Kidney (tissue), 14 donors: ENCODE data around the gene NT5C2. TPM values are rescaled to one million over a fixed set of nuclear protein-coding genes. Genes with fewer than 3 reads are reported as not detected.

Experiments
- DNase-seq, 5 donors: peaks; one replicate each; pipeline ENCODE4 v3.0.0-alpha.2; 2013 to 2020
- FAIRE-seq: peaks from 2 replicates; lab custom pipeline; 2012; peaks lifted over from hg19 to GRCh38; lab: Jason Lieb, UNC
- H3K27ac ChIP-seq, 2 donors: one replicate each; pipeline ENCODE4 v1.7.0; 2013; ENCODE audit warnings: low read depth in 2 of 2, low read length in 2 of 2, inconsistent platforms in 1 of 2
- H3K27me3 ChIP-seq: one replicate; pipeline ENCODE4 v1.7.1; 2013; ENCODE audit warnings: low read length, inconsistent platforms; ENCODE audit not compliant: control insufficient read depth, insufficient read depth
- H3K36me3 ChIP-seq, 3 donors: one replicate each; pipeline versions ENCODE4 v1.7.0 to v1.7.1; 2013; ENCODE audit warnings: low read length in 3 of 3, control low read depth in 1 of 3, inconsistent platforms in 1 of 3; ENCODE audit not compliant: insufficient read depth in 3 of 3, control insufficient read depth in 2 of 3
- H3K4me1 ChIP-seq, 3 donors: one replicate each; pipeline versions ENCODE4 v1.7.0 to v1.7.1; 2013; ENCODE audit warnings: low read length in 3 of 3, inconsistent platforms in 1 of 3, low read depth in 1 of 3; ENCODE audit not compliant: control insufficient read depth in 2 of 3, insufficient read depth in 2 of 3
- H3K4me3 ChIP-seq, 3 donors: one replicate each; pipeline versions ENCODE4 v1.7.0 to v1.8.1; 2013; ENCODE audit warnings: low read length in 3 of 3, control low read depth in 1 of 3, inconsistent platforms in 1 of 3
- H3K9ac ChIP-seq, 3 donors: one replicate each; pipeline versions ENCODE4 v1.7.0 to v1.7.1; 2013; ENCODE audit warnings: low read length in 3 of 3, control low read depth in 1 of 3, inconsistent platforms in 1 of 3
- H3K9me3 ChIP-seq, 3 donors: one replicate each; pipeline versions ENCODE4 v1.7.0 to v1.7.1; 2013; ENCODE audit warnings: low read length in 3 of 3, control low read depth in 1 of 3, inconsistent platforms in 1 of 3; ENCODE audit not compliant: control insufficient read depth in 2 of 3, insufficient read depth in 1 of 3
- CTCF ChIP-seq: IDR thresholded peaks from 3 replicates; pipeline ENCODE4 v1.5.1; 2012; ENCODE audit warnings: mild to moderate bottlenecking, moderate library complexity, borderline replicate concordance; ENCODE audit not compliant: insufficient read depth; ENCODE audit errors: extremely low read depth
- intact Hi-C: fragments of 100-400 bp; cut with DNase I; formaldehyde crosslinking; loops from one replicate; pipeline ENCODE4 v1.11.1; 2022
- polyA plus RNA-seq: library from polyadenylated mRNA; stranded (reverse); fragments of 350-450 nt; fragmentation: Illumina TruSeq; extraction: RNeasy Lipid Tissue Mini Kit (QIAGEN cat#74804); gene quantifications from one replicate; pipeline ENCODE4 v1.2.3, GENCODE V29; 2014; ENCODE audit warnings: low read depth, low replicate concordance; ENCODE audit not compliant: insufficient read depth
- total RNA-seq: library from RNA; stranded (reverse); fragmentation: NEBNext Ultra II Directional; extraction: Animal tissue kit (Norgen Biotek cat#: 25700); gene quantifications from one replicate; pipeline ENCODE4 v1.2.1, GENCODE V29; 2021
- donor health status: control.
- donor health status: control.
- donor health status: control.
- donor health status: control.
- donor health status: control.
- donor health status: DM: yes; HTN: yes; CAD: no.
- donor health status: Normal renal cell carcinoma (clear cell type).

NT5C2 gene
- total and polyA plus RNA-seq, 2 donors from 2014 or later: 30.9 to 91.7 TPM

GRCh38 chr10:103079946-103080345, 113.1 kb downstream of the NT5C2 start:
- Histone ChIP-seq H3K27ac (no peak overlapping the region), H3K9ac (no peak overlapping the region), H3K36me3 (peaks cover 0 to 19% (median 17%) of the 10 kb centered on the region in 3 donors), H3K4me3 (no peak overlapping the region), H3K9me3 (no peaks in the 10 kb centered on the region), H3K4me1 (peaks cover 0 to 17% (median 2%) of the 10 kb centered on the region in 3 donors), H3K27me3 (no peaks in the 10 kb centered on the region)
- intact Hi-C loops: no loop called here
- FAIRE-seq (no peak), DNase-seq (no peak)
- no peak for TF ChIP-seq CTCF

- DNase-seq (no peak), FAIRE-seq (no peak)
- Histone ChIP-seq H3K27me3 (no peaks in the 10 kb centered on the region), H3K4me1 (peaks cover 0 to 17% (median 2%) of the 10 kb centered on the region in 3 donors), H3K9ac (no peak overlapping the region), H3K36me3 (peaks cover 0 to 19% (median 15%) of the 10 kb centered on the region in 3 donors), H3K27ac (no peak overlapping the region), H3K4me3 (no peak overlapping the region), H3K9me3 (no peaks in the 10 kb centered on the region)
- TF ChIP-seq CTCF: no peak
- intact Hi-C loops: no loop called here
Measured at GRCh38 chr10:103079100-103079499, 114.0 kb downstream of the NT5C2 start.

GRCh38 chr10:103078676-103079075, 114.4 kb downstream of the NT5C2 start:
- no peak overlapping the region for H3K4me3 ChIP-seq
- H3K9me3 ChIP-seq: no peaks in the 10 kb centered on the region
- DNase-seq: no peak
- no peaks in the 10 kb centered on the region for H3K27me3 ChIP-seq
- H3K4me1 ChIP-seq: peaks cover 0 to 17% (median 2%) of the 10 kb centered on the region in 3 donors
- peak overlapping the region; percentile 69 to 87 for H3K27ac ChIP-seq
- H3K36me3 ChIP-seq: peaks cover 0 to 19% (median 11%) of the 10 kb centered on the region in 3 donors
- peak overlapping the region in 1 of 3 donors; percentile 60 for H3K9ac ChIP-seq
- no peak for FAIRE-seq
- no peak for TF ChIP-seq CTCF
- intact Hi-C loops: no loop called here

- H3K36me3 ChIP-seq: peaks cover 0 to 19% (median 8%) of the 10 kb centered on the region in 3 donors
- DNase-seq (no peak), FAIRE-seq (no peak)
Measured at GRCh38 chr10:103078309-103078615, 114.8 kb downstream of the NT5C2 start.

More at GRCh38 chr10:103078309-103078615, 114.8 kb downstream of the NT5C2 start:
- peaks cover 0 to 17% (median 2%) of the 10 kb centered on the region in 3 donors for H3K4me1 ChIP-seq
- H3K4me3 ChIP-seq: peak overlapping the region in 1 of 3 donors; percentile 37
- intact Hi-C loops: no loop called here
- H3K9ac ChIP-seq: peak overlapping the region in 1 of 3 donors; percentile 60
- no peaks in the 10 kb centered on the region for H3K9me3 ChIP-seq
- peak overlapping the region; percentile 69 to 87 for H3K27ac ChIP-seq
- H3K27me3 ChIP-seq: no peaks in the 10 kb centered on the region
- TF ChIP-seq CTCF: no peak
